ENCODE measurements around the gene NDUFS5.
A peak's percentile ranks its signal among the peaks of the same experiment; 100 is the strongest.

Gene NDUFS5

GRCh38 chr1:39080831-39081270 is 54.7 kb downstream of the NDUFS5 start:
- Histone ChIP-seq H3K14ac (ENCODE audit: low read length in 2 of 2) (peak overlapping the region in 1 of 2 experiments; percentile 53), H3K4me2 (ENCODE audit: low read length, poor library complexity, severe bottlenecking) (peak overlapping the region; percentile 84), H4K91ac (ENCODE audit: low read length) (no peak overlapping the region), H3K4me1 (ENCODE audit: control insufficient read depth, insufficient read depth, low read depth, low read length) (peaks cover 24% of the 10 kb centered on the region), H3K36me3 (ENCODE audit: control insufficient read depth in 1 of 2, insufficient read depth in 2 of 2, low read depth in 1 of 2, low read length in 2 of 2) (peaks cover 0 to 12% of the 10 kb centered on the region in 2 experiments), H3K9me3 (ENCODE audit: control insufficient read depth, low read length) (no peaks in the 10 kb centered on the region), H2BK120ac (ENCODE audit: low read depth, low read length) (no peak overlapping the region), H3K23ac (ENCODE audit: low read length in 2 of 2) (peak overlapping the region in 1 of 2 experiments; percentile 9), H2BK12ac (ENCODE audit: low read length in 2 of 2) (no peak overlapping the region), H3K18ac (ENCODE audit: low read depth in 1 of 2, low read length in 2 of 2) (peak overlapping the region in 1 of 2 experiments; percentile 58), H4K8ac (ENCODE audit: low read length) (no peak overlapping the region), H2BK15ac (ENCODE audit: low read depth, poor library complexity, severe bottlenecking) (no peak overlapping the region), H3K4ac (ENCODE audit: low read depth in 1 of 2, low read length in 2 of 2) (no peak overlapping the region), H3K27me3 (ENCODE audit: control insufficient read depth in 1 of 2, insufficient read depth in 1 of 2, low read length in 2 of 2) (peaks cover 0 to 18% of the 10 kb centered on the region in 2 experiments), H2AK5ac (ENCODE audit: low read length, severe bottlenecking) (no peak overlapping the region), H3K79me1 (replicated peaks; ENCODE audit: low read length, poor library complexity, severe bottlenecking) (peaks cover 15% of the 10 kb centered on the region), H3K4me3 (ENCODE audit: insufficient read depth in 1 of 2, low read depth in 1 of 2, low read length in 2 of 2) (peak overlapping the region; percentile 61 to 69), H3K27ac (ENCODE audit: low read length, poor library complexity, severe bottlenecking) (no peak overlapping the region), H2BK5ac (ENCODE audit: low read depth, low read length, poor library complexity, severe bottlenecking) (no peak overlapping the region), H3K9ac (ENCODE audit: low read length) (peak overlapping the region; percentile 1), H2AFZ (ENCODE audit: low read depth, low read length) (no peak overlapping the region)
- WGBS = 14% methylated on average over 17 of the region's 35 CpGs
- DNase-seq = no peak

- no peak overlapping the region for H2BK120ac ChIP-seq (ENCODE audit: low read depth, low read length)
- H2AK5ac ChIP-seq (ENCODE audit: low read length, severe bottlenecking) = no peak overlapping the region
- peak overlapping the region; percentile 99 for H3K4me2 ChIP-seq (ENCODE audit: low read length, poor library complexity, severe bottlenecking)
- no peak overlapping the region for H2BK12ac ChIP-seq (ENCODE audit: low read length in 2 of 2)
- H2AFZ ChIP-seq (ENCODE audit: low read depth, low read length) = peak overlapping the region; percentile 10
- H4K91ac ChIP-seq (ENCODE audit: low read length) = no peak overlapping the region
- H3K9ac ChIP-seq (ENCODE audit: low read length) = peak overlapping the region; percentile 64
- no peak overlapping the region for H3K4ac ChIP-seq (ENCODE audit: low read depth in 1 of 2, low read length in 2 of 2)
- no peak overlapping the region for H3K18ac ChIP-seq (ENCODE audit: low read depth in 1 of 2, low read length in 2 of 2)
- peaks cover 15% of the 10 kb centered on the region for H3K79me1 ChIP-seq (replicated peaks; ENCODE audit: low read length, poor library complexity, severe bottlenecking)
- no peaks in the 10 kb centered on the region for H3K9me3 ChIP-seq (ENCODE audit: control insufficient read depth, low read length)
- no peak overlapping the region for H3K14ac ChIP-seq (ENCODE audit: low read length in 2 of 2)
- WGBS = under 1% methylated on average over 78 of the region's 105 CpGs
- DNase-seq = peak; percentile 22
- peak overlapping the region; percentile 69 to 80 for H3K4me3 ChIP-seq (ENCODE audit: insufficient read depth in 1 of 2, low read depth in 1 of 2, low read length in 2 of 2)
- H3K27ac ChIP-seq (ENCODE audit: low read length, poor library complexity, severe bottlenecking) = no peak overlapping the region
- H4K8ac ChIP-seq (ENCODE audit: low read length) = no peak overlapping the region
- no peak overlapping the region for H3K23ac ChIP-seq (ENCODE audit: low read length in 2 of 2)
- H2BK5ac ChIP-seq (ENCODE audit: low read depth, low read length, poor library complexity, severe bottlenecking) = no peak overlapping the region
- H3K27me3 ChIP-seq (ENCODE audit: control insufficient read depth in 1 of 2, insufficient read depth in 1 of 2, low read length in 2 of 2) = peaks cover 0 to 18% of the 10 kb centered on the region in 2 experiments
- H3K4me1 ChIP-seq (ENCODE audit: control insufficient read depth, insufficient read depth, low read depth, low read length) = peaks cover 24% of the 10 kb centered on the region
- H3K36me3 ChIP-seq (ENCODE audit: control insufficient read depth in 1 of 2, insufficient read depth in 2 of 2, low read depth in 1 of 2, low read length in 2 of 2) = peaks cover 0 to 12% of the 10 kb centered on the region in 2 experiments
- no peak overlapping the region for H2BK15ac ChIP-seq (ENCODE audit: low read depth, poor library complexity, severe bottlenecking)
These were observed 55.3 kb downstream of the NDUFS5 start for GRCh38 chr1:39081271-39082009.

GRCh38 chr1:39082010-39082799 is 56.1 kb downstream of the NDUFS5 start:
- no peak overlapping the region for H4K91ac ChIP-seq (ENCODE audit: low read length)
- H2BK120ac ChIP-seq (ENCODE audit: low read depth, low read length) = no peak overlapping the region
- 14% methylated on average over 28 of the region's 29 CpGs for WGBS
- no peak overlapping the region for H3K14ac ChIP-seq (ENCODE audit: low read length in 2 of 2)
- peaks cover 15% of the 10 kb centered on the region for H3K79me1 ChIP-seq (replicated peaks; ENCODE audit: low read length, poor library complexity, severe bottlenecking)
- DNase-seq = no peak
- H3K18ac ChIP-seq (ENCODE audit: low read depth in 1 of 2, low read length in 2 of 2) = no peak overlapping the region
- peak overlapping the region; percentile 10 for H2AFZ ChIP-seq (ENCODE audit: low read depth, low read length)
- no peaks in the 10 kb centered on the region for H3K9me3 ChIP-seq (ENCODE audit: control insufficient read depth, low read length)
- H4K8ac ChIP-seq (ENCODE audit: low read length) = no peak overlapping the region
- no peak overlapping the region for H2BK5ac ChIP-seq (ENCODE audit: low read depth, low read length, poor library complexity, severe bottlenecking)
- H3K4me1 ChIP-seq (ENCODE audit: control insufficient read depth, insufficient read depth, low read depth, low read length) = peaks cover 31% of the 10 kb centered on the region
- no peak overlapping the region for H3K27ac ChIP-seq (ENCODE audit: low read length, poor library complexity, severe bottlenecking)
- H3K27me3 ChIP-seq (ENCODE audit: control insufficient read depth in 1 of 2, insufficient read depth in 1 of 2, low read length in 2 of 2) = peaks cover 0 to 18% of the 10 kb centered on the region in 2 experiments
- peak overlapping the region; percentile 64 for H3K9ac ChIP-seq (ENCODE audit: low read length)
- peak overlapping the region; percentile 31 for H2AK5ac ChIP-seq (ENCODE audit: low read length, severe bottlenecking)
- H3K36me3 ChIP-seq (ENCODE audit: control insufficient read depth in 1 of 2, insufficient read depth in 2 of 2, low read depth in 1 of 2, low read length in 2 of 2) = peaks cover 0 to 12% of the 10 kb centered on the region in 2 experiments
- peak overlapping the region; percentile 99 for H3K4me2 ChIP-seq (ENCODE audit: low read length, poor library complexity, severe bottlenecking)
- no peak overlapping the region for H2BK12ac ChIP-seq (ENCODE audit: low read length in 2 of 2)
- H3K23ac ChIP-seq (ENCODE audit: low read length in 2 of 2) = no peak overlapping the region
- peak overlapping the region; percentile 69 to 80 for H3K4me3 ChIP-seq (ENCODE audit: insufficient read depth in 1 of 2, low read depth in 1 of 2, low read length in 2 of 2)
- no peak overlapping the region for H2BK15ac ChIP-seq (ENCODE audit: low read depth, poor library complexity, severe bottlenecking)
- H3K4ac ChIP-seq (ENCODE audit: low read depth in 1 of 2, low read length in 2 of 2) = no peak overlapping the region

Data from mesenchymal stem cell (in vitro differentiated cells and primary cell).